ENCODE data around the gene CYP27B1. TPM values are rescaled to one million over a fixed set of nuclear protein-coding genes. Genes with fewer than 3 reads are reported as not detected.

The CYP27B1 gene
- total and polyA plus RNA-seq, 10 of the 15 experiments (the other 5 are each of a cell fraction or from before 2014, with no cell fraction given) = 0.10 to 2.7 (median 1.1) TPM

GRCh38 chr12:57712701-57713100 lies 54.2 kb downstream of the CYP27B1 start:
- no peak overlapping the region for H3K27ac ChIP-seq (ENCODE audit: control insufficient read depth, insufficient read depth)
- 94% methylated on average over 3 of the region's 3 CpGs for WGBS (ENCODE audit: insufficient coverage, insufficient replicate concordance, low lambda C conversion rate, missing lambda C conversion rate)
- DNase-seq (ENCODE audit: low read depth, low spot score) = no peak
- RAD21 ChIA-PET (ENCODE audit: unreplicated experiment) = no interaction called here
- FAIRE-seq = no peak
- no peak overlapping the region for H3K4me3 ChIP-seq
- H3K27me3 ChIP-seq (replicated peaks in 1 of 2; ENCODE audit: control insufficient read depth in 2 of 2, insufficient read depth in 2 of 2, low read length in 1 of 2) = no peaks in the 10 kb centered on the region
- H2AFZ ChIP-seq (ENCODE audit: control insufficient read depth, low read depth, low read length) = no peak overlapping the region
- SMC1A ChIA-PET (ENCODE audit: uncharacterized antibody, unreplicated experiment) = no interaction called here
- ATAC-seq = no peak
- in situ Hi-C loops (cut with MboI) = no loop called here
- no peak overlapping the region for H3K9ac ChIP-seq (ENCODE audit: control insufficient read depth, insufficient read depth, low read length)
- no TSS peak for BruUV-seq (replicated peaks)
- intact Hi-C loops (cut with micrococcal nuclease; ENCODE audit: unreplicated experiment) = no loop called here
- TF ChIP-seq KAT2A (conservative IDR thresholded peaks at IDR 0.05; ENCODE audit: control insufficient read depth, low read depth, low read length) (no peak), NFXL1 (IDR thresholded peaks at IDR 0.05; ENCODE audit: borderline replicate concordance) (no peak)
- CTCF ChIA-PET = interaction anchor here (0.7 kb wide), 1 partner anchor 19 kb away, joined by 3 read pairs; no protein-coding TSS in a partner anchor
- no peaks in the 10 kb centered on the region for H4K20me1 ChIP-seq (ENCODE audit: control insufficient read depth, insufficient read depth)
- no peaks in the 10 kb centered on the region for H3K9me3 ChIP-seq (replicated peaks; ENCODE audit: control insufficient read depth, insufficient read depth, low read length)
- no peak overlapping the region for H3K4me2 ChIP-seq (ENCODE audit: control insufficient read depth, insufficient read depth)
- no peaks in the 10 kb centered on the region for H3K79me2 ChIP-seq (ENCODE audit: control insufficient read depth, insufficient read depth, low read length)
- POLR2A ChIA-PET = no interaction called here
- no peaks in the 10 kb centered on the region for H3K4me1 ChIP-seq (ENCODE audit: control insufficient read depth, insufficient read depth, low read length)
- H3K36me3 ChIP-seq (ENCODE audit: control insufficient read depth in 2 of 2, insufficient read depth in 2 of 2, low read length in 1 of 2) = peaks cover 9% of the 10 kb centered on the region in 2 experiments; a peak in 3 of 4 replicates

Small RNA genes within 50 kb of the gene (microRNA-seq; reads per million reads assigned to microRNA genes)
- gene MIR6759 = not detected

Small RNA genes within 50 kb of the gene (small RNA-seq; reads per million reads assigned to genes)
- gene RNU6-1083P = not detected

Other genes with a start within 250 kb of the CYP27B1 start
Only the 7 nearest of the 19 such genes appear.
- 11.1 and 14.1 TPM in 2 replicates for gene AGAP2, start 28.3 kb downstream of the CYP27B1 start, total RNA-seq (2014; rRNA removed)
- gene AGAP2, start 28.3 kb downstream of the CYP27B1 start, total RNA-seq (2014; rRNA removed; fragmentation: Illumina TruSeq; extraction: Trizol) = 10.2 and 13.9 TPM in 2 replicates
- gene AGAP2, start 28.3 kb downstream of the CYP27B1 start, total RNA-seq (2021) = 17.9 and 19.8 TPM in 2 replicates
- gene AGAP2, start 28.3 kb downstream of the CYP27B1 start, polyA plus RNA-seq (2011; rRNA removed) = 11.6 and 13.9 TPM in 2 replicates
- gene AGAP2, start 28.3 kb downstream of the CYP27B1 start, polyA plus RNA-seq (2014; fragmentation: Illumina TruSeq; extraction: Trizol) = 6.8 and 10.6 TPM in 2 replicates
- gene AGAP2, start 28.3 kb downstream of the CYP27B1 start, polyA plus RNA-seq (2014; fragmentation: Nextera tagmentation; extraction: Ambion mirVana) = under 1 TPM; 0.29 to 0.47 TPM
- gene AGAP2, start 28.3 kb downstream of the CYP27B1 start, polyA plus RNA-seq (2014; rRNA removed) = 11.3 and 13.6 TPM in 2 replicates
- 1 to 10 TPM; 2.5 to 2.8 TPM for gene AGAP2, start 28.3 kb downstream of the CYP27B1 start, polyA plus RNA-seq (2016; fragmentation: Nextera tagmentation; extraction: Ambion mirVana)
- gene TSPAN31, start 22.0 kb downstream of the CYP27B1 start, total RNA-seq (2014; rRNA removed) = 24.8 and 32.7 TPM in 2 replicates
- 18.8 and 21.7 TPM in 2 replicates for gene TSPAN31, start 22.0 kb downstream of the CYP27B1 start, total RNA-seq (2014; rRNA removed; fragmentation: Illumina TruSeq; extraction: Trizol)
- 11.8 and 13.8 TPM in 2 replicates for gene TSPAN31, start 22.0 kb downstream of the CYP27B1 start, total RNA-seq (2021)
- gene TSPAN31, start 22.0 kb downstream of the CYP27B1 start, polyA plus RNA-seq (2011; rRNA removed) = 32.2 and 40.4 TPM in 2 replicates
- gene TSPAN31, start 22.0 kb downstream of the CYP27B1 start, polyA plus RNA-seq (2014; fragmentation: Illumina TruSeq; extraction: Trizol) = 24.7 and 27.0 TPM in 2 replicates
- 10 to 100 TPM; 23.4 to 25.1 TPM for gene TSPAN31, start 22.0 kb downstream of the CYP27B1 start, polyA plus RNA-seq (2014; fragmentation: Nextera tagmentation; extraction: Ambion mirVana)
- gene TSPAN31, start 22.0 kb downstream of the CYP27B1 start, polyA plus RNA-seq (2014; rRNA removed) = 19.0 and 20.8 TPM in 2 replicates
- gene TSPAN31, start 22.0 kb downstream of the CYP27B1 start, polyA plus RNA-seq (2016; fragmentation: Nextera tagmentation; extraction: Ambion mirVana) = 10 to 100 TPM; 27.7 to 30.0 TPM
- gene CDK4, start 14.8 kb downstream of the CYP27B1 start, total RNA-seq (2014; rRNA removed) = 201 and 202 TPM in 2 replicates
- 116 and 120 TPM in 2 replicates for gene CDK4, start 14.8 kb downstream of the CYP27B1 start, total RNA-seq (2014; rRNA removed; fragmentation: Illumina TruSeq; extraction: Trizol)
- gene CDK4, start 14.8 kb downstream of the CYP27B1 start, total RNA-seq (2021) = 189 TPM in 2 replicates
- gene CDK4, start 14.8 kb downstream of the CYP27B1 start, polyA plus RNA-seq (2011; rRNA removed) = 155 and 251 TPM in 2 replicates
- 213 and 240 TPM in 2 replicates for gene CDK4, start 14.8 kb downstream of the CYP27B1 start, polyA plus RNA-seq (2014; fragmentation: Illumina TruSeq; extraction: Trizol)
- gene CDK4, start 14.8 kb downstream of the CYP27B1 start, polyA plus RNA-seq (2014; fragmentation: Nextera tagmentation; extraction: Ambion mirVana) = 10 to 100 TPM; 26.1 to 45.7 TPM
- 237 and 311 TPM in 2 replicates for gene CDK4, start 14.8 kb downstream of the CYP27B1 start, polyA plus RNA-seq (2014; rRNA removed)
- gene CDK4, start 14.8 kb downstream of the CYP27B1 start, polyA plus RNA-seq (2016; fragmentation: Nextera tagmentation; extraction: Ambion mirVana) = 100 to 1,000 TPM; 344 to 385 TPM
- 15.6 and 17.6 TPM in 2 replicates for gene MARCHF9, start 12.0 kb downstream of the CYP27B1 start, total RNA-seq (2014; rRNA removed)
- gene MARCHF9, start 12.0 kb downstream of the CYP27B1 start, total RNA-seq (2014; rRNA removed; fragmentation: Illumina TruSeq; extraction: Trizol) = 10.3 and 10.4 TPM in 2 replicates
- 25.5 and 26.7 TPM in 2 replicates for gene MARCHF9, start 12.0 kb downstream of the CYP27B1 start, total RNA-seq (2021)
- gene MARCHF9, start 12.0 kb downstream of the CYP27B1 start, polyA plus RNA-seq (2011; rRNA removed) = 11.1 and 16.6 TPM in 2 replicates
- 17.9 and 20.6 TPM in 2 replicates for gene MARCHF9, start 12.0 kb downstream of the CYP27B1 start, polyA plus RNA-seq (2014; fragmentation: Illumina TruSeq; extraction: Trizol)
- gene MARCHF9, start 12.0 kb downstream of the CYP27B1 start, polyA plus RNA-seq (2014; fragmentation: Nextera tagmentation; extraction: Ambion mirVana) = 1 to 10 TPM; 2.4 to 5.1 TPM
- gene MARCHF9, start 12.0 kb downstream of the CYP27B1 start, polyA plus RNA-seq (2014; rRNA removed) = 29.3 and 32.3 TPM in 2 replicates
- gene MARCHF9, start 12.0 kb downstream of the CYP27B1 start, polyA plus RNA-seq (2016; fragmentation: Nextera tagmentation; extraction: Ambion mirVana) = 1 to 10 TPM; 3.3 to 4.0 TPM
- 25.5 and 28.2 TPM in 2 replicates for gene METTL1, start 5.0 kb upstream of the CYP27B1 start, total RNA-seq (2014; rRNA removed)
- gene METTL1, start 5.0 kb upstream of the CYP27B1 start, total RNA-seq (2014; rRNA removed; fragmentation: Illumina TruSeq; extraction: Trizol) = 8.5 and 11.3 TPM in 2 replicates
- gene METTL1, start 5.0 kb upstream of the CYP27B1 start, total RNA-seq (2021) = 29.7 and 32.7 TPM in 2 replicates
- gene METTL1, start 5.0 kb upstream of the CYP27B1 start, polyA plus RNA-seq (2011; rRNA removed) = 19.4 and 31.4 TPM in 2 replicates
- gene METTL1, start 5.0 kb upstream of the CYP27B1 start, polyA plus RNA-seq (2014; fragmentation: Illumina TruSeq; extraction: Trizol) = 26.7 and 29.7 TPM in 2 replicates
- 10 to 100 TPM; 38.5 to 41.9 TPM for gene METTL1, start 5.0 kb upstream of the CYP27B1 start, polyA plus RNA-seq (2014; fragmentation: Nextera tagmentation; extraction: Ambion mirVana)
- gene METTL1, start 5.0 kb upstream of the CYP27B1 start, polyA plus RNA-seq (2014; rRNA removed) = 28.6 and 33.0 TPM in 2 replicates
- gene METTL1, start 5.0 kb upstream of the CYP27B1 start, polyA plus RNA-seq (2016; fragmentation: Nextera tagmentation; extraction: Ambion mirVana) = 10 to 100 TPM; 40.1 to 44.3 TPM
- 1.9 and 2.3 TPM in 2 replicates for gene EEF1AKMT3, start 5.5 kb upstream of the CYP27B1 start, total RNA-seq (2014; rRNA removed)
- 2.8 and 2.9 TPM in 2 replicates for gene EEF1AKMT3, start 5.5 kb upstream of the CYP27B1 start, total RNA-seq (2014; rRNA removed; fragmentation: Illumina TruSeq; extraction: Trizol)
- 4.2 and 4.8 TPM in 2 replicates for gene EEF1AKMT3, start 5.5 kb upstream of the CYP27B1 start, total RNA-seq (2021)
- gene EEF1AKMT3, start 5.5 kb upstream of the CYP27B1 start, polyA plus RNA-seq (2011; rRNA removed) = 8.2 and 8.8 TPM in 2 replicates
- 3.6 and 4.9 TPM in 2 replicates for gene EEF1AKMT3, start 5.5 kb upstream of the CYP27B1 start, polyA plus RNA-seq (2014; fragmentation: Illumina TruSeq; extraction: Trizol)
- gene EEF1AKMT3, start 5.5 kb upstream of the CYP27B1 start, polyA plus RNA-seq (2014; fragmentation: Nextera tagmentation; extraction: Ambion mirVana) = 1 to 10 TPM; 1.2 to 3.1 TPM
- 3.6 and 4.2 TPM in 2 replicates for gene EEF1AKMT3, start 5.5 kb upstream of the CYP27B1 start, polyA plus RNA-seq (2014; rRNA removed)
- gene EEF1AKMT3, start 5.5 kb upstream of the CYP27B1 start, polyA plus RNA-seq (2016; fragmentation: Nextera tagmentation; extraction: Ambion mirVana) = 1 to 10 TPM; 3.5 to 3.8 TPM
- 35.2 and 36.7 TPM in 2 replicates for gene TSFM, start 15.7 kb upstream of the CYP27B1 start, total RNA-seq (2014; rRNA removed)
- 35.1 and 38.9 TPM in 2 replicates for gene TSFM, start 15.7 kb upstream of the CYP27B1 start, total RNA-seq (2014; rRNA removed; fragmentation: Illumina TruSeq; extraction: Trizol)
- gene TSFM, start 15.7 kb upstream of the CYP27B1 start, total RNA-seq (2021) = 47.0 and 51.6 TPM in 2 replicates
- gene TSFM, start 15.7 kb upstream of the CYP27B1 start, polyA plus RNA-seq (2011; rRNA removed) = 36.8 and 40.8 TPM in 2 replicates
- gene TSFM, start 15.7 kb upstream of the CYP27B1 start, polyA plus RNA-seq (2014; fragmentation: Illumina TruSeq; extraction: Trizol) = 44.2 and 45.7 TPM in 2 replicates
- gene TSFM, start 15.7 kb upstream of the CYP27B1 start, polyA plus RNA-seq (2014; fragmentation: Nextera tagmentation; extraction: Ambion mirVana) = 100 to 1,000 TPM; 113 to 132 TPM
- 43.0 and 46.7 TPM in 2 replicates for gene TSFM, start 15.7 kb upstream of the CYP27B1 start, polyA plus RNA-seq (2014; rRNA removed)
- 10 to 100 TPM; 96.6 to 96.8 TPM for gene TSFM, start 15.7 kb upstream of the CYP27B1 start, polyA plus RNA-seq (2016; fragmentation: Nextera tagmentation; extraction: Ambion mirVana)

Measured in GM12878 (cell line).